Measurements from ENCODE around the gene TENM4.

DNA sequence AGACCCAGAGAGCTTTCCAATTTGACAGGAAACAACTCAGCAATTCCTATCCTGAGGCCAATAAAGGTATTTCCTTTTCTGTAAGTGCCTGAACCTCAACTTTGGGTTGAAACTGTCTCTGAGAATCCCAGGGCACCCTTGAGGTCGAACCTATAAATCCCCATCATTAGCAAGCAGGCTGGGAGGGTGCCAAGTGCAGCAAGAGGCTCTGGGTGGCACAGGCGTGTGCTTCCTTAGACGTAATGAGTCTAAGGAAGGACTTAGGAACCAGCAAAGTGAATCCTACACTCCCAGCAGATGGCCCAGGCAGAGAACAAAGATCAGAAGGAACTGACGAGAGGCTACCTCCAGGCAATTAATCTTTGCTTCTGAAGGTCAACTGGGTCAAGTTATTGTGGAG, 631.9 kb downstream of the TENM4 start:
- TF ChIP-seq BHLHE40 (IDR thresholded peaks at IDR 0.05; ENCODE audit: borderline replicate concordance) (no peak), HDGF (IDR thresholded peaks at IDR 0.05; ENCODE audit: borderline replicate concordance) (no peak)
- TF ChIP-seq, protein P1, sequence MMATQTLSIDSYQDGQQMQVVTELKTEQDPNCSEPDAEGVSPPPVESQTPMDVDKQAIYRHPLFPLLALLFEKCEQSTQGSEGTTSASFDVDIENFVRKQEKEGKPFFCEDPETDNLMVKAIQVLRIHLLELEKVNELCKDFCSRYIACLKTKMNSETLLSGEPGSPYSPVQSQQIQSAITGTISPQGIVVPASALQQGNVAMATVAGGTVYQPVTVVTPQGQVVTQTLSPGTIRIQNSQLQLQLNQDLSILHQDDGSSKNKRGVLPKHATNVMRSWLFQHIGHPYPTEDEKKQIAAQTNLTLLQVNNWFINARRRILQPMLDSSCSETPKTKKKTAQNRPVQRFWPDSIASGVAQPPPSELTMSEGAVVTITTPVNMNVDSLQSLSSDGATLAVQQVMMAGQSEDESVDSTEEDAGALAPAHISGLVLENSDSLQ (IDR thresholded peaks at IDR 0.05) = no peak

Data from HEK293T (cell line).